Esophagus squamous epithelium (tissue), 5 donors: Measurements from ENCODE around the gene PLEKHM3. TPM values are rescaled to one million over a fixed set of nuclear protein-coding genes. Genes with fewer than 3 reads are reported as not detected.

Source experiments
- DNase-seq: peaks from one replicate; lab custom pipeline; 2025; lab: John Stamatoyannopoulos, UW
- H3K27ac ChIP-seq, 4 donors: fragments of 200-600 bp; sonication (generic); one replicate each; pipeline ENCODE4 v1.5.1; 2016 to 2019; ENCODE audit warnings: mild to moderate bottlenecking in 1 of 4
- H3K27me3 ChIP-seq, 4 donors: fragments of 200-600 bp; sonication (generic); 1 replicate in 3 of 4; 2 replicates in 1 of 4; pipeline versions ENCODE4 v1.5.1 to v1.6.0; 2017 to 2021; ENCODE audit warnings: antibody characterized with exemption in 1 of 4
- H3K36me3 ChIP-seq, 3 donors: fragments of 200-600 bp; sonication (generic); one replicate each; pipeline ENCODE4 v1.5.1; 2016 to 2019
- H3K4me1 ChIP-seq, 3 donors: fragments of 200-600 bp; sonication (generic); one replicate each; pipeline ENCODE4 v1.5.1; 2017 to 2019
- H3K4me3 ChIP-seq, 4 donors: fragments of 200-600 bp; sonication (generic); 1 replicate in 3 of 4; 2 replicates in 1 of 4; pipeline ENCODE4 v1.5.1; 2016 to 2019; ENCODE audit warnings: mild to moderate bottlenecking in 2 of 4, moderate library complexity in 1 of 4
- H3K9me3 ChIP-seq, 3 donors: fragments of 200-600 bp; sonication (generic); one replicate each; pipeline ENCODE4 v1.5.1; 2016 to 2019
- POLR2A ChIP-seq, 4 donors: fragments of 450-650 bp; IDR thresholded peaks; one replicate each; pipeline ENCODE4 v1.6.1; 2017; ENCODE audit warnings: antibody characterized with exemption in 4 of 4, mild to moderate bottlenecking in 4 of 4, moderate library complexity in 3 of 4
- WGBS, 2 donors: methylation state at CpG; one replicate each; pipeline ENCODE4 v1.1.5; 2018; 5-methylcytosine and 5-hydroxymethylcytosine counted together
- intact Hi-C: fragments of 100-400 bp; cut with DNase I; formaldehyde crosslinking; loops from one replicate; pipeline ENCODE4 v1.15.0; 2022
- total RNA-seq, 4 donors: library from RNA; depleted of rRNA; stranded (reverse); fragments of >200 nt; gene quantifications; one replicate each; pipeline ENCODE4 v1.1.0, GENCODE V29; 2016
- TF ChIP-seq, protein P1 (sequence below), 6 experiments: fragments of 450-650 bp in 4 of 6; fragments of 200-600 bp in 2 of 6; sonication (generic) in 2 of 6; IDR thresholded peaks; one replicate each; pipeline ENCODE4 v1.5.1; 2016 to 2019; ENCODE audit warnings: antibody characterized with exemption in 6 of 6, mild to moderate bottlenecking in 4 of 6, moderate library complexity in 4 of 6
- donor health status: DM: yes; HTN: yes; CAD: no.

The PLEKHM3 gene
- total RNA-seq, 4 donors from 2014 or later, result 3.7 to 19.3 (median 6.7) TPM

DNA sequence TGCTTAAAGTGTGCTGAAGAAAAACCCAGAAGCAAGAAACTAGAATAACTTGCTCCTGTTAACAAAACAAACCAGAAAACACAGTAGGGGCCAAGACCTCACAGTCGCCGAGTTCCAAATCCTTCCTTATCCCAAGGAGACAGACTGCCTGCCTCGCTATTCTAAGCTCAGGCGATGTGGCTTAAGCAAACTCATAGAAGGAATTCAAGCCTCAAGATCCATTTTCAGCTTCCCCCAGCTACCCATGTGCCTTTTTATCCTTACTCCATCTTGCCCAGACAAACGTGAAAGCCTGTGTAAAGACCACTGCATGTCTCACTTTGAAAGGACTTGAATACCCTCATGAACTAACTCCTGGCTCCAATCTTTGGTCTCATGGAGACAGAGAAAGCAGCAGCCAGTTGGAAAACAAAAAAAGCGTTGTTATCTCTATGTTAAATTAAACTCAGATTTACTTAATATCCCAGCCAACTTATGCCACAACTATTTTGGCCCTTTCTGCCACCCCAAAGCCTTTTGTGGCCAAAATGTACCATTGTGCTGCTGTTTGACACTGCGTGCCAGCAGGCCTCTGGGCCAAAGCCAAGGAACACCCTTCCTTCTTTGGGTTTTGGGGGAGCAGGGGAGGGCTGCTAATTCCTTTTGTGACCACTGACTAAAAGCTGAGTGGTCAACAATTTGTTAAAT lies 132.5 kb downstream of the PLEKHM3 start:
- no peak for DNase-seq

DNA sequence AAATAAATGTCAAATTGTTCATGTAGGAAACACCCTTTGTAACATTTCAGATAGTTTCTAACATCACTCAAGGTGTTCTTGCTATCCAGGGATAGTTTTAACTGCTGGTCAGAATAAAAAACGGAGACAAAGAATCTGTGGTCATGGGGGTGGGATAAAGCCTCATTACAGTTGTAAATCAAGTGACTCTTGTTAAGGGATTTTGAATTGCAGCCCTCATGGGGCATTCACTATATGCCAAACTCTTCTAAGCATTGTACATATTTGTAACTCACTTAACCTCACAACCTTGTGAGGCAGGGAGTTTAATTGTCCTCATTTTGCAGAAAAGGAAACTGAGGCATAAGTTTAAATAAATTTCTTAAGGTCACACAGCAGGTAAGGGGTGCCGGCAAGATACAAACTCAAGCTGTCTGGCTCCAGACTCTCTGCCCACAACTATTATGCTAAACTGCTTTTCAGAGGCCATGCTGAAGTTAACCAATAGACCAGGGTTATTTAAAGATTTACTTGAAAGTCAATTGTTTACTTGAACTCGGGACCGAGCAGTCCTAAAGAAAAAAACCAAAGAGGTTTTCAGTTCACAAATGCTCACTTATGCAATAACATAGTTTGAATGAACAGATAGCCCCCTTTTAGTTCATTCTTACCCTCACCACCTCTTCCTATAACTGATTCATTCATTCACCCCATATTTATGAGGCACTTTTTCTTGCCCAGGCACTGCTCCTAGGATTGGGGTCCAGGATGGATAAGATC lies 134.1 kb downstream of the PLEKHM3 start:
- H3K9me3 ChIP-seq, result no peaks in the 10 kb centered on the region
- DNase-seq, result no peak
- H3K27ac ChIP-seq, result no peak overlapping the region
- WGBS, 2 donors, result 57 to 88% methylated on average over 2 to 4 of the region's 4 CpGs
- H3K4me1 ChIP-seq, result peaks cover 0 to 16% (median 7%) of the 10 kb centered on the region in 3 donors
- TF ChIP-seq POLR2A (IDR thresholded peaks at IDR 0.05), result no peak
- TF ChIP-seq, protein P1, sequence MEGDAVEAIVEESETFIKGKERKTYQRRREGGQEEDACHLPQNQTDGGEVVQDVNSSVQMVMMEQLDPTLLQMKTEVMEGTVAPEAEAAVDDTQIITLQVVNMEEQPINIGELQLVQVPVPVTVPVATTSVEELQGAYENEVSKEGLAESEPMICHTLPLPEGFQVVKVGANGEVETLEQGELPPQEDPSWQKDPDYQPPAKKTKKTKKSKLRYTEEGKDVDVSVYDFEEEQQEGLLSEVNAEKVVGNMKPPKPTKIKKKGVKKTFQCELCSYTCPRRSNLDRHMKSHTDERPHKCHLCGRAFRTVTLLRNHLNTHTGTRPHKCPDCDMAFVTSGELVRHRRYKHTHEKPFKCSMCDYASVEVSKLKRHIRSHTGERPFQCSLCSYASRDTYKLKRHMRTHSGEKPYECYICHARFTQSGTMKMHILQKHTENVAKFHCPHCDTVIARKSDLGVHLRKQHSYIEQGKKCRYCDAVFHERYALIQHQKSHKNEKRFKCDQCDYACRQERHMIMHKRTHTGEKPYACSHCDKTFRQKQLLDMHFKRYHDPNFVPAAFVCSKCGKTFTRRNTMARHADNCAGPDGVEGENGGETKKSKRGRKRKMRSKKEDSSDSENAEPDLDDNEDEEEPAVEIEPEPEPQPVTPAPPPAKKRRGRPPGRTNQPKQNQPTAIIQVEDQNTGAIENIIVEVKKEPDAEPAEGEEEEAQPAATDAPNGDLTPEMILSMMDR (IDR thresholded peaks at IDR 0.05), result no peak
- no peaks in the 10 kb centered on the region for H3K27me3 ChIP-seq
- H3K36me3 ChIP-seq, result no peaks in the 10 kb centered on the region
- no peak overlapping the region for H3K4me3 ChIP-seq
- intact Hi-C loops, result no loop called here

More for the DNA sequence above, 132.5 kb downstream of the PLEKHM3 start:
- no peaks in the 10 kb centered on the region for H3K27me3 ChIP-seq
- intact Hi-C loops, result no loop called here
- peaks cover 0 to 16% (median 7%) of the 10 kb centered on the region in 3 donors for H3K4me1 ChIP-seq
- TF ChIP-seq, protein P1 (IDR thresholded peaks at IDR 0.05), result no peak
- no peak for TF ChIP-seq POLR2A (IDR thresholded peaks at IDR 0.05)
- WGBS, 2 donors, result 46 to 53% methylated on average over 7 of the region's 7 CpGs
- H3K36me3 ChIP-seq, result no peaks in the 10 kb centered on the region
- H3K27ac ChIP-seq, result peak overlapping the region in 2 of 4 donors; percentile 44
- H3K4me3 ChIP-seq, result no peak overlapping the region
- no peaks in the 10 kb centered on the region for H3K9me3 ChIP-seq

DNA sequence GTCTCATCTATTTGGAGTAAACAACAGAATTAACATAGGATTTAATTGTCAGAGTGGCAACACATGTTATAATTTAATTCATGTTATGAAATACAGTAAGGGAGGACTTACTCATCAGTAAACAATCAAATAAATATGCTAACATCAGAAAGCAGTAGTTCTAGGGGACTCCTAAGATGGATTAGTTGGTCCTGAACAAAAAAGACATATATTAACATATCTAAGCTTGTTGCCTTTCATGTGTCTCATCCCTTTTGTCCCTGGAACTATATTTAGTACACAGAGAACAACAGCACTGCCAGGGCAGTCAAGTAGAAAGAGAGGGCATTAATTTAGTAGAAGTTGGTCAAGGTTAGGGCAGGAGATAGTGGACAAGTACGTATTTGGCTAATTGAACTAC lies 137.8 kb downstream of the PLEKHM3 start:
- intact Hi-C loops, result no loop called here
- TF ChIP-seq, protein P1 (IDR thresholded peaks at IDR 0.05), result no peak

DNA sequence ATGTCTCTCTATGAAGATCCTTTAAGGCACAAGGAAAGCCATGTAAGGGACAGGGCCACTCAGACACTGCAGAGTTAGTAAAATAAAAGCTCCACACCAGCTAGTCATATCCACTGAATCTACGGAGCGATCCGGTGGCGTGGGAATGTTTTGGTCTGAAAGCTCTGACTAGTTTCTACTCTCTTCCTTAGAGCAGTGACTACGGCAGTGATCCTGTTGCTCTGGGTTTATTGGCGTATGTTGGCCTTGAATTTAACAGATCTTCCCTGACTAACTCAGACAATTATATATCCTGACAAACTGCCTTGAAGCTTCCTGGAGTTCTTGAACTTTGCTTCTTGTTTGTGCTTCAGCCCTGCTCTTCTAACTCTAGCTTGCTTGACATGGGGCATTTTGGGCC lies 140.3 kb downstream of the PLEKHM3 start:
- no peak overlapping the region for H3K4me3 ChIP-seq
- intact Hi-C loops, result no loop called here
- WGBS, 2 donors, result 93 to 97% methylated on average over 6 of the region's 6 CpGs
- no peaks in the 10 kb centered on the region for H3K4me1 ChIP-seq
- no peaks in the 10 kb centered on the region for H3K36me3 ChIP-seq
- H3K27me3 ChIP-seq, result no peaks in the 10 kb centered on the region
- H3K27ac ChIP-seq, result no peak overlapping the region
- no peaks in the 10 kb centered on the region for H3K9me3 ChIP-seq
- no peak for TF ChIP-seq POLR2A (IDR thresholded peaks at IDR 0.05)
- TF ChIP-seq, protein P1 (IDR thresholded peaks at IDR 0.05), result no peak
- DNase-seq, result no peak

More for the DNA sequence above, 137.8 kb downstream of the PLEKHM3 start:
- H3K4me3 ChIP-seq, result no peak overlapping the region
- no peaks in the 10 kb centered on the region for H3K36me3 ChIP-seq
- H3K27me3 ChIP-seq, result no peaks in the 10 kb centered on the region
- no peak for DNase-seq
- 75 to 79% methylated on average over 1 of the region's 1 CpG for WGBS, 2 donors
- H3K27ac ChIP-seq, result no peak overlapping the region
- peaks cover 0 to 5% (median 0%) of the 10 kb centered on the region in 3 donors for H3K4me1 ChIP-seq
- no peaks in the 10 kb centered on the region for H3K9me3 ChIP-seq

DNA sequence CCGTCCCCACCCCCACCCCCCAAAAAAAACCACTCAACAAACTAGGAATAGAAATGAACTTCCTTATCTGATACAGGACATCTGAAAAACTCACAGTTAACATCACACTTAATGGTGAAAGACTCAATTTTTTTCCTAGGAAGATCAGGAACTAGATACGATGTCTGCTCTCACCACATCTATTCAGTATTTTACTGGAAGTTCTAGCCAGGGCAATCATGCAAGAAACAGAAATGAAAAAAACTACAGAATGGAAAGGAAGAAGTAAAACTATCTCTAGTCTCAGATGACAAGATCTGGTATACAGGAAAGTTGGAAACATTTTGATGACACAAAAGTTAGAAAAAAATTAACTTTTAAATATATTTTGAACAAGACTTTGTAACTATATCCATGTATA lies 141.2 kb downstream of the PLEKHM3 start:
- TF ChIP-seq, protein P1 (IDR thresholded peaks at IDR 0.05), result no peak
- no peak for TF ChIP-seq POLR2A (IDR thresholded peaks at IDR 0.05)
- Histone ChIP-seq H3K4me3 (no peak overlapping the region), H3K27ac (no peak overlapping the region), H3K27me3 (no peaks in the 10 kb centered on the region), H3K9me3 (no peaks in the 10 kb centered on the region), H3K4me1 (no peaks in the 10 kb centered on the region), H3K36me3 (no peaks in the 10 kb centered on the region)
- DNase-seq, result no peak
- WGBS, 2 donors, result 58 to 77% methylated on average over 2 of the region's 2 CpGs
- intact Hi-C loops, result no loop called here
